Lower lobe of right lung (tissue), 2 donors: ENCODE data around the gene ENTPD3. TPM values are rescaled to one million over a fixed set of nuclear protein-coding genes. Genes with fewer than 3 reads are reported as not detected.

Experiments
- ATAC-seq, 2 donors: fragments of 200-7000 bp; cut with Tn5 transposase; one replicate each; pipeline ENCODE4 v1.9.1; 2020 to 2022; ENCODE audit warnings: mild to moderate bottlenecking in 2 of 2, moderate library complexity in 2 of 2
- DNase-seq: peaks from one replicate; pipeline ENCODE4 v3.0.0-alpha.2; 2020
- H3K27ac ChIP-seq: fragments of 200-600 bp; one replicate; pipeline ENCODE4 v1.8.0; 2022
- H3K27me3 ChIP-seq: fragments of 200-600 bp; one replicate; pipeline ENCODE4 v1.8.0; 2022; ENCODE audit warnings: low read depth
- H3K36me3 ChIP-seq: fragments of 200-600 bp; one replicate; pipeline ENCODE4 v1.8.0; 2022; ENCODE audit warnings: mild to moderate bottlenecking
- H3K4me1 ChIP-seq: fragments of 200-600 bp; one replicate; pipeline ENCODE4 v1.8.0; 2022
- H3K4me3 ChIP-seq: fragments of 200-600 bp; one replicate; pipeline ENCODE4 v1.8.0; 2022; ENCODE audit warnings: mild to moderate bottlenecking
- H3K9me3 ChIP-seq: fragments of 200-600 bp; one replicate; pipeline ENCODE4 v1.8.0; 2022
- CTCF ChIP-seq: fragments of 200-600 bp; IDR thresholded peaks from one replicate; pipeline ENCODE4 v1.8.0; 2022; ENCODE audit warnings: antibody characterized with exemption, mild to moderate bottlenecking
- intact Hi-C: fragments of 100-400 bp; cut with DNase I; formaldehyde crosslinking; loops from one replicate; pipeline ENCODE4 v1.11.0; 2022
- total RNA-seq: library from RNA; stranded (reverse); fragmentation: NEBNext Ultra II Directional; extraction: Animal tissue kit (Norgen Biotek cat#: 25700); gene quantifications from one replicate; pipeline ENCODE4 v1.2.1, GENCODE V29; 2021
- donor health status: DM: no; HTN: yes; CAD: no; lungs with severe emphysema.

The ENTPD3 gene
- total RNA-seq, 1 donor from 2014 or later, result 4.3 TPM

- Histone ChIP-seq H3K9me3 (no peaks in the 10 kb centered on the region), H3K4me3 (no peak overlapping the region), H3K36me3 (no peaks in the 10 kb centered on the region), H3K27ac (no peak overlapping the region), H3K4me1 (no peaks in the 10 kb centered on the region), H3K27me3 (no peaks in the 10 kb centered on the region)
- intact Hi-C loops, result no loop called here
- no peak for ATAC-seq
- DNase-seq, result no peak
- no peak for TF ChIP-seq CTCF
These were observed 31.6 kb upstream of the ENTPD3 start for GRCh38 chr3:40355410-40355809.

GRCh38 chr3:40358454-40358853 is 28.5 kb upstream of the ENTPD3 start:
- no peaks in the 10 kb centered on the region for H3K27me3 ChIP-seq
- no peaks in the 10 kb centered on the region for H3K36me3 ChIP-seq
- H3K9me3 ChIP-seq, result no peaks in the 10 kb centered on the region
- H3K27ac ChIP-seq, result no peak overlapping the region
- TF ChIP-seq CTCF, result no peak
- DNase-seq (no peak), ATAC-seq (no peak)
- no peak overlapping the region for H3K4me3 ChIP-seq
- intact Hi-C loops, result no loop called here
- H3K4me1 ChIP-seq, result no peaks in the 10 kb centered on the region

DNA sequence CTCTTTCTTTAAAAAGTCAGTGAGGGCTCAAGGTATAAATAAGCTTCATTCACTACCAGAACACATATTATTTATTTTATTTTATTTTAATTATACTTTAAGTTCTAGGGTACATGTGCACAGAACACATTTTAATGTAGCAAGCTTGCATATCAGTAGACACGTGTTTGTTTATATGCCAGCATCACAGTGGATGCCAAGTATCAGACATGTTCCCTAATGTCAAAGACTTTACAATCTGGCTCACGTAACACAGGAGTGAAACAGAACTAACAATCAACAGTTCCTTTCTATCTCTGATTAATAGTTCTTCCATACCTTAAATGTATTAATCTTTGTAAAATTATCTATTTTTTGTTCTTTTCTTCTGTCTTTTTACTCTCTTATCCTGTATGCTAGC is 23.3 kb upstream of the ENTPD3 start:
- ATAC-seq, result no peak
- H3K9me3 ChIP-seq, result no peaks in the 10 kb centered on the region
- H3K27me3 ChIP-seq, result no peaks in the 10 kb centered on the region
- no peak overlapping the region for H3K4me3 ChIP-seq
- no peak for TF ChIP-seq CTCF
- no peaks in the 10 kb centered on the region for H3K36me3 ChIP-seq
- H3K4me1 ChIP-seq, result no peaks in the 10 kb centered on the region
- no peak overlapping the region for H3K27ac ChIP-seq
- no peak for DNase-seq
- intact Hi-C loops, result no loop called here

GRCh38 chr3:40366203-40367162 is 20.5 kb upstream of the ENTPD3 start:
- Histone ChIP-seq H3K4me1 (no peaks in the 10 kb centered on the region), H3K27me3 (no peaks in the 10 kb centered on the region), H3K9me3 (no peaks in the 10 kb centered on the region), H3K36me3 (no peaks in the 10 kb centered on the region), H3K4me3 (no peak overlapping the region), H3K27ac (no peak overlapping the region)
- intact Hi-C loops, result no loop called here
- no peak for DNase-seq
- ATAC-seq, result no peak
- no peak for TF ChIP-seq CTCF

DNA sequence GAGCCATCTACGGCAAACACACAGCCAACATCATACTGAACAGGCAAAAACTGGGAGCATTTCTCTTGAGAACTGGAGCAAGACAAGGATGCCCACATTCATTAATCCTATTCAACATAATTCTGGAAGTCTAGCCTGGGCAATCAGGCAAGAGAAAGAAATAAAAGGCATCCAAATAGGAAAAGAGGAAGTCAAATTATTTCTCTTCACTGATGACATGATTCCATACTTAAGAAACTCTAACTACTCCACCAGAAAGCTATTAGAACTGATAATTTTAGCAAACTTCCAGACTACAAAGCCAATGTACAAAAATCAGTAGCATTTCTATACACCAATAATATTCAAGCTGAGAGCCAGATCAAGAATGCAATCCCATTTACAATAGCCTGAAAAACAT is 17.3 kb upstream of the ENTPD3 start:
- ATAC-seq (no peak), DNase-seq (no peak)
- no peaks in the 10 kb centered on the region for H3K36me3 ChIP-seq
- no peaks in the 10 kb centered on the region for H3K9me3 ChIP-seq
- H3K4me3 ChIP-seq, result no peak overlapping the region
- no peak for TF ChIP-seq CTCF
- H3K4me1 ChIP-seq, result no peaks in the 10 kb centered on the region
- no peaks in the 10 kb centered on the region for H3K27me3 ChIP-seq
- no peak overlapping the region for H3K27ac ChIP-seq
- intact Hi-C loops, result no loop called here
